DMS53 (cell line): ENCODE measurements around the gene MMP14.
A peak's percentile ranks its signal among the peaks of the same experiment; 100 is the strongest.
"Not testable (repeated sequence)": the region's sequence is repeated elsewhere in the genome, so short reads cannot be mapped to it uniquely, and the experiment has no call there.

Experiments used
- DNase-seq: peaks from one replicate; lab custom pipeline; 2025; lab: John Stamatoyannopoulos, UW

Gene MMP14

DNA sequence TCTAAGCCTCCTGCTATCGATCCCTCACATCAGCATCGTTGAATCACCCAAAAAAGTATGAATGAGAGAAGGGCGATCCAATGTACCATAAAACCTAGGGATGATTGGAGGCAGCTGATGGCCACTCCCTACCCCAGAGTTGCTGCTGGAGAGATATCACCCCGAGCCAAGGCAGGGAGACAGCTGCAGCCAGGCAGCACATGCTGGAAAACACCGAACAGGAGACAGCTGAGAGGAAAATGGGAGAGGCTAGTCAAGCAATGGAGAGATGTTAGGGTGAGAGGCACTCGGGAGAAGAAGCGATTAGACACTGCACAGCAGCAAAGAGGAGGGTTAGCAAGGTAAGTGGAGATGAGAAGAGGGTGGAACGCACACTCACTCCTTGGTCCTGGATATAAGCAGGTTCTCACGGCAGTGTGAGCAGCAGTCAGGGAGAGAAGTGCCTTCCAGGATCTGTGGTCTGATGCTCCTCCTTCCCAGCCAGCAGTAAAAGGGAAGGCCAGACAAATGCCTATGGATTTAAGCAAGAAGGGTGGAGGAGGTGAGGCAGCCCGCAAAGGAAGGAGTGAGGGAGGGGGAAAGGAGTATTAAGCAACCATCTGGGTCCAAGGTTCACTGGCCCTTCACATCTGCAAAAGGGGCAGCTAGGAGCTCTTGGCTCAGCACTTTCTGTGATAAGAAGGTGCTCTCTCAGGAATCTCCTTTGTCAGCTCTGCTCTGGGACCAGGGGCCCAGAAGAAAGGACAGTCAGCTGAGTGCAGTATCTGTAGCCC, 21.3 kb upstream of the MMP14 start, which contains the start of gene SLC7A7:
Gene SLC7A7, minus strand, starts transcription at position 495 of the 773 bp plus-strand sequence. CDS start 2,037 bp downstream, outside the sequence.
- DNase-seq, result no peak

DNA sequence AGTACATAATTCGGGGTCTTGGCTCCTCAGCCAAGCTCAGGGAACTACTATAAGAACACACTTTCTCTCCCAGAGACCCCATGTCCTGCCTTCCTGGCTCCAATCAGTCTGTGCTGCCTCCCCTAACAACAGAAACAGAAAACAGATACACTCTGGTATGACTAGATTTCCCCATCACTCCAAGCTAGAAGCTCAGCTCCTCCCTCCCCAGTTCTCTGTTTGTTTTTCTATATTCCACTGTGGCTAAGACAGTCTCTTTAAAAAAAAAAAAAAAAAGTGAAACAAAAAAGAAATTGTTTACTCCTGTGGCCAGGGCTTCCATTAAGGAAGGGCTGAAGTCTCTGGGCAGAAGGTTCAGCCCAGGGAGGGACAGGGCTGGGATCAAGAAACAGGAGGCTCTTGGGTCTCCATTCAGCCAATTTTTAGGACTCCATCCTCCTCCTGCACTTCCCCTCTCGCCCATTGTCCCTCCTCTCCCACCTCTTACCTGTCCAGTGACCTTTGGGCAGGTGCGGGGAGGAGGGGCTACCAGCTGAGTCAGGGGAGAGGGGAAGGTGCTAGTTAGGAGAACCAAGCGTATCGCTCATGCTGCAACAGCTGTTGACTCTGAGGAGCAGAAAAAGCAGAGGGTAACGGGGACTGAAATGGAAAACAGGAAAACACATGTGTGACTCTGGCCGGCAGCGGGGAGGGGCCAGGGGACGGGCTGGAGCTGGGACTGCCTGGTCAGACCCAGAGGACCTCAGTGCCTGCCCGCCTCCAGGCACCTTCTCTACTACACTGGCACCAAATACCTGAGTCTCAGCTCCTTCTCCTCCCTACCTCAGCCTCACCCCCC, 17.0 kb upstream of the MMP14 start:
- DNase-seq, result peak; percentile 76

- DNase-seq, result no peak
Measured at GRCh38 chr14:22820731-22821130, 15.7 kb upstream of the MMP14 start.

- no peak for DNase-seq
Measured at GRCh38 chr14:22821193-22822015, 15.0 kb upstream of the MMP14 start.

- DNase-seq, result no peak
Measured at GRCh38 chr14:22822016-22822570, 14.3 kb upstream of the MMP14 start.

DNA sequence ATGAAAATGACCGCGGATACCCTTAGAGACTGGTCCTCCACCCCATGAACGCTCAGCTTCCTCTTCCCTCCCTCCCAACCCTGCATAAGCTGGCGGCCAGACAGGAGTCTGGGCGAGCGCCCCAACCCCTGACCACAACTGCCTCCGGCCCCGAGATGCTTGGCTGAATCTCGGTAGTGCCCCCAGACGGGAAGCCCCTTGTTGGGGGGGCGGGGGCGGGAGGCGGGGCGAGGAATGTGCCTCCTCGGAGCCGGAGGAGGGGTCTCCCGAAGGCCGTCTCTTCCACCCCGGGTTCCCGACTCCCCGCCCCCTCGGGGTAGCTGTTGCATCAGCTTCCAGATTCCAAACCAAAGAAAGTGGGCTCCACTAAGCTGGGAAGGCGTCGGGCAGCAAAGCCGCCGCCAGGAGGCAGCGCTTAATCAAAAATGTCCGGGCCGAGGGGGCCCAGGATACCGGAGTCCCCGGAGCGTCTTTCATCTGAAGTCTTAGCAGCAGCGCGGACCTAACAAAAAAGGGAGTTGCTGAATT, 13.8 kb upstream of the MMP14 start:
- DNase-seq, result peak; percentile 76

DNA sequence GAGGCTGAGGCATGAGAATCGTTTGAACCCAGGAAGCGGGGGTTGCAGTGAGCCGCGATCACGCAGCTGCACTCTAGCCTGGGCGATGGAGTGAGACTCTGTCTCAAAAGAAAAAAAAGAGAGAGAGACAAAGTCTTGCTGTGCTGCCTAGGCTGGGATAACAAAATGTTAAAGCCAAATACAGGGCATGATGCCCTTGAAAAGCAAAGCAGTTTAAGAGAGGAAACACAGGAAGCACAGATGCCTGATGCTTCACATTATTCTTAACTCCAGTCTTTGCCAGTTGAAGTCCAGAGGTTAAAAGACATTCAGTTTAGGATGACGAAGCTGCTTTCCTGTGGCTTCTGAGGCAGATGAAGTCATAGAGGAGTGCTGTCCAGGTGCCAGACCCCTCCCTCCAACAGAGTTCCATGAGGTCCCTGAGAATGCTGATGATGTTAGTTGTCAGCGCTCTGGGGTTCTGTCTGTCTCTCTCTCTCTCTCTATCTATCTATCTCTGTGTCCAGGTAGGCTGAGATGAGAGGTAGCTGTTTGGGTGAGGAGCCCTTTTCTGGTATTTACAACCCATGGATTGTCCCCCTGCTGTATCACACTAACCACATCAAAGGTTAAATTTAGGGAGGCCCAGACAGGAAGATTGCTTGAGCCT, 11.6 kb upstream of the MMP14 start:
- peak; percentile 50 for DNase-seq

DNA sequence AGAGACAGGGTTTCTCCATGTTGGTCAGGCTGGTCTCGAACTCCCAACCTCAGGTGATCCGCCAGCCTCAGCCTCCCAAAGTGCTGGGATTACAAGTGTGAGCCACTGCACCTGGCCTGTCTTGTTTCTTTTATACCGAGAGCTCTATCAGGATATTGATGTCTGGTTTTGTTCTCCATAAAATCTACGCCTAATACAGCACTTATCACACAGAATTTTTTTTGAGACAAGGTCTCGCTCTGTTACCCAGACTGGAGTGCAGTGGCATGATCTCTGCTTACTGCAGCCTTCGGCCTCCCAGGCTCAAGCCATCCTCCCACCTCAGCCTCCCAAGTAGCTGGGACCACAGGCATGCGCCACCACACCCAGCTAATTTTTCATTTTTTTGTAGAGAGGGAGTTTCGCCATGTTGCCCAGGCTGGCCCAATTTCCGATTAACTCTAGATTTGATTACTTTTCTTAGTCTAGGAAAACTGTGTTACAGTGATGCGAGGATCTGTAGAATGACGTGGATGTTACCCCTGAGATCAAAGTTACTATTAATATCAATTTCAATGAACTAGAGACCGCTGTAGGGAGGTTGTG, 7.2 kb upstream of the MMP14 start:
- DNase-seq, result not testable (repeated sequence)

- DNase-seq, result peak; percentile 91
Measured at GRCh38 chr14:22829661-22830442, 6.5 kb upstream of the MMP14 start, which contains the start of gene MRPL52. Gene MRPL52, plus strand, starts transcription at chr14:22829887. Its CDS starts 26 bp downstream, at chr14:22829913.

DNA sequence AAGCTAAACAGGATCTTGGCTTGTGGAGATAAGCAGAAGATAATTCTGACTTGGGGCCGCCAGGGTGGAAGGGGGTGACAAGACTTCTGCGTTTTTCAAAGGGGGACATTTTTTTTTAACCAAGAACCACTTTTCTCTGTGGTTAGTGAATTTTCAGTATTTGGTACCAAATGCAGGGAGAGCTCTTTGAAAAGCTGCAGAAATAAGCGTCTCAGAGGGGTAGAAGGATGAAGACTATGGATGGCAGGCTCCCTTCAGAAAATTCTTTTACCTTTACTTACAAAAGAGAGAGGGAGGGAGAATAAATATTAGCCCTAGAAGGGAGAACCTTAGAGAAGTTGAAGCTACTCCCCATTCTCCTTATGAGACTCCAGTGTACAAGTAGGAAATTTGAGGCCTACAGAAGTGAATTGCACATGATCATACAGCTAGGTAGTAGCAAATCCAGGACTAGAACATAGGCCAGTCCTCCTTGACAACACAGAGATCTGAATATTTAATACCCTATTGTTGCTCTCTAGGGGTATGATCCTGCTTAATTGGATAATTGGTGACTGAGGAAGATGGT, 5.9 kb upstream of the MMP14 start:
- no peak for DNase-seq

DNA sequence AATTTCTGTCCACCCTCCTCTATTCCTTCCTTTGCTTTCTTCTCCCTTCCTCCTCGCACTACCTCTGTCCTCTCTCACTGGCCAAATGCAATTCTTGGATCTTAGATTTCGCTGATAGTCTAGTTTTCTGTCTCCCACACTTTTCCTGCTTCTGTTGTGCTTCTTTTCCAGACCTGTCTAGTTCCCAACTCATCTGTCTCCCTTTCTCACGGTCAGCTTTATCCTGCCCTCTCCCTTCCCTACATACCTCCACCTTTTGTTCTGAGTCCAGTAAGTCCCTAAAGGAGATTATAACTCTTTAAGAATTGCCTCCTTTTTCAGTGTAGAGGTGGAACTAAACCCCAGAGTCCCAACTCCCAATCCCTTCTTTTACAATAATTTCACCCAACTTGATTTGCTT, 880 bp upstream of the MMP14 start:
- no peak for DNase-seq

- DNase-seq, result peak; percentile 52
Measured at GRCh38 chr14:22837114-22837749, 847 bp downstream of the MMP14 start.

- DNase-seq, result no peak
Measured at GRCh38 chr14:22837750-22838538, 1.6 kb downstream of the MMP14 start.

- DNase-seq, result no peak
Measured at GRCh38 chr14:22838631-22839041, 2.3 kb downstream of the MMP14 start.

- DNase-seq, result no peak
Measured at GRCh38 chr14:22839159-22839779, 2.9 kb downstream of the MMP14 start.

DNA sequence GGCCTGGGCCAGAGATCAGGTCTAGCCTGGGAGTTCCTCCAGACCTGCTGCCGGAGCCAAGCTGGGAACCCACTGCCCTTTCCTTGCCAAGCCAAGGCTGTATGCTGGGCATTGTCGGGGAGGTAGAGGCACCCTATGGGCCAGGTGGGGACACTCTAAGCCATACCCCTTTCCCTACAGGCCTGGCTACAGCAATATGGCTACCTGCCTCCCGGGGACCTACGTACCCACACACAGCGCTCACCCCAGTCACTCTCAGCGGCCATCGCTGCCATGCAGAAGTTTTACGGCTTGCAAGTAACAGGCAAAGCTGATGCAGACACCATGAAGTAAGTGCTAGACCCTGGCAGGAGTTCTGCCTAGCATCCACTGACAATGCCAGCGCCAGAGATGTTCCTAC, 4.9 kb downstream of the MMP14 start:
- DNase-seq, result no peak

DNA sequence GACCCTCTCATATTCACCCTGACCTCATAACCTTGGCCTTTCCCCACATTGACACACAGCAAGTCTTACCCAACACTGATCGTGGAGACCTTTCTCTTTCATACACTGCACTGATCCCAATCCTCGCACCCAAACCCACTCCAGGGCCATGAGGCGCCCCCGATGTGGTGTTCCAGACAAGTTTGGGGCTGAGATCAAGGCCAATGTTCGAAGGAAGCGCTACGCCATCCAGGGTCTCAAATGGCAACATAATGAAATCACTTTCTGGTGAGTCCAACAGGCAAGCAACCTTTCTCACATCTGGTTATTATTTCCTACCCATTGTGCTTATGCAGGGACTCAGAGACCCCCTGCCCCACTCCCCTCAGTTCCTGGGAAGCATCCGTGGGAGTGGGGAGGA, 5.4 kb downstream of the MMP14 start:
- DNase-seq, result no peak
